ACHN (cell line): Measurements from ENCODE around the gene NCKAP5.

Source experiments
- DNase-seq: peaks from one replicate; pipeline ENCODE4 v3.0.0-alpha.2; 2015
- in situ Hi-C: cut with HindIII; loops from 2 replicates; pipeline ENCODE4 v1.10.0; 2017; ENCODE audit warnings: low sequenced_read_pairs, low pct_ligation_motif_present, low pct_unique_long_range_greater_than_20kb

NCKAP5 gene

GRCh38 chr2:132951008-132951714, 617.1 kb downstream of the NCKAP5 start:
- in situ Hi-C loops, result no loop called here
- DNase-seq, result no peak

DNA sequence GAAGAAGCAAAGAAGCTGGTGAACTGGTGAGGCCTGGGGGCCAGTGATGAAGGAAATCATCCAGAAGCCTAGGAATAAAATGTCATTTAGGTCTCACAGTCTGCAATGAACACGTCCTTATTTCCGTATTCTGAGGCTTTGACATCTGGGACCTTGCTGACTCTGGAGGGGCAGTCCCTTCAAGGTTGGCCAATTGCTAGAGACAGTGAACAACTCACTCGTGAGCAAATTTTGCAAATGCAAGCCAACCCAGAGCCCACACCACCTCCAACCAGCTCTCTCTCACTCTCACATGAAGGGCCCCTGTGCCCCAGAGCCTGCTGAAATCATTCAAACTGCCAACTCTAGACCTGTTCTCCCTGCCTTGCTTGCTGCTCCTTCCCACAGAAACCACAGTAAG, 619.2 kb downstream of the NCKAP5 start:
- in situ Hi-C loops, result no loop called here
- no peak for DNase-seq

- in situ Hi-C loops, result no loop called here
These were observed 620.1 kb downstream of the NCKAP5 start for GRCh38 chr2:132948211-132948610.

GRCh38 chr2:132943829-132944228, 624.4 kb downstream of the NCKAP5 start:
- in situ Hi-C loops, result no loop called here
- no peak for DNase-seq

More at GRCh38 chr2:132948211-132948610, 620.1 kb downstream of the NCKAP5 start:
- no peak for DNase-seq

GRCh38 chr2:132941296-132942020, 626.8 kb downstream of the NCKAP5 start:
- in situ Hi-C loops, result no loop called here
- DNase-seq, result no peak

DNA sequence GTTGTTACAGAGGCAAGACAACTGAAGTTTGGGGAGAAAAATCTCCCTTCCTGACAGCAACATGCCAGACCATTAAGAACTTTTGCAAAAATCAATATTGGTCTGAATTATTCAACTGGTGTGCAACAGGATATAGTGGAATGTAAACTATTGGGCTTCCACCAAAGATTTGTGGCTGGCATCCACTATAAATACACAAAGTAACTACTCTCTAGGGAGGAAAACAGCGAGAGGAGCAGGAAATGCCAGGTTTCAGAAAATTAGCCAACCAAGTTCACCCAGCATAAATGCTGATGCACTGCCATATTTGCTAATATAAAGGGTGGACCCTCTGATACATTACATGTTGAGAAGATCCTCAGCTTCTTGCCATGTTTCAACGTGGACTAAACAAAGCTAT, 630.6 kb downstream of the NCKAP5 start:
- in situ Hi-C loops, result no loop called here
- DNase-seq, result no peak

DNA sequence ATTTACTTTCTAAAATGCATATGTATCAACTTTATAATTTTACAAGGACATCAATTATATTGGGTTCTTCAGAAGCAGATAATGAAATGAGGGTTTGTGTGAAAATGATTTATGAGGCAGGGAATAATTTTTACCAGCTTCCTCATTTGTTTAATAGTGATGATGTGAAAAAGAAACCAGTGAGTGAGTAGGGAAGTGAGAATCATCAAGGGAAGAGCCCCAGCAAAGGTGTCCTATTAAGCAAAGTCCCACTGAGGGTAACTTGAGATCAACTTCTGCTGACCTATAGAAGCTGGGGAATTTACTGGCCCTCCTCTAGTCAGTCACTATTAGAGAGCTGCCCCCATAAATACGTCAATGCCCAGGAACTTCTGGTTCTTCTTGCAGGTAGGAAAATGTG, 631.5 kb downstream of the NCKAP5 start:
- in situ Hi-C loops, result no loop called here
- no peak for DNase-seq

- DNase-seq, result no peak
These were observed 632.0 kb downstream of the NCKAP5 start for GRCh38 chr2:132936261-132936660.

DNA sequence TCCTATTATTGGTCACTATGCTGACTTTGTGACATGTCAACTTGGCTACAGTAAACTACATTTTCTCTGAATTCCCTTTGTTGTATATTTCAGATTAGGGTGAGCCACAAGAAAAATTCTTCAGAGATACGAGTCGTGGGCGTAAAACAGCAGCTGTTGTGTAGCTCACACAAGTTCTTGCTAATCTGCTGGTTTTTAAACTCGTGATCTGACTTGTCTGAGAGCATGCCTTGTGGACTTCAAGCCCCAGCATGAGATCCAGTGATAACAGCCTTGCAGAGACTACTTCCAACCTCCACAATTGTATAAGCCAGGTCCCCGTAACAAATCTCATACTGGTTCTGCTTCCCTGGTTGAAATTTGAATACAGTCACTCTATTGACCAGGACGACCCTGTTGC, 638.5 kb downstream of the NCKAP5 start:
- in situ Hi-C loops, result no loop called here

More at GRCh38 chr2:132936261-132936660, 632.0 kb downstream of the NCKAP5 start:
- in situ Hi-C loops, result no loop called here

DNA sequence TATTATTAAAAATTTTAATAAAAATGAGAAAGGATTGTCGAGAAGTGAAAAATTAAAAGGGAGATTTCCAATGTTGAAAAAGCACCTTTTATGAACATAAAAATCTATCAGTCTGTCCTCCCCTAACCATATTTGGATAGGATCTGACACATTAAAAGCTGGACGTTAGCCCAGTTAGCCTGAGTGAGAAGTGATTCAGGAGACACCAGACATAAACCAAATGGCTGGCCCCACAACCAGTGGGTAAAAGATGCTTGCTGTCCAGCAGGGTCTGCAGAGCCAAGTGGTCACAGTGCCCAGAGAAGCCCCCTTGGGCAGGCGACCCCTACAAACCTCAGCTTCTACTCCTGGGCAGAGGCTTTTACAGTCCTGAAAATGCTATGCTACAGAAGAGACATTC, 644.5 kb downstream of the NCKAP5 start:
- in situ Hi-C loops, result no loop called here
- no peak for DNase-seq

More for the DNA sequence above, 638.5 kb downstream of the NCKAP5 start:
- no peak for DNase-seq

DNA sequence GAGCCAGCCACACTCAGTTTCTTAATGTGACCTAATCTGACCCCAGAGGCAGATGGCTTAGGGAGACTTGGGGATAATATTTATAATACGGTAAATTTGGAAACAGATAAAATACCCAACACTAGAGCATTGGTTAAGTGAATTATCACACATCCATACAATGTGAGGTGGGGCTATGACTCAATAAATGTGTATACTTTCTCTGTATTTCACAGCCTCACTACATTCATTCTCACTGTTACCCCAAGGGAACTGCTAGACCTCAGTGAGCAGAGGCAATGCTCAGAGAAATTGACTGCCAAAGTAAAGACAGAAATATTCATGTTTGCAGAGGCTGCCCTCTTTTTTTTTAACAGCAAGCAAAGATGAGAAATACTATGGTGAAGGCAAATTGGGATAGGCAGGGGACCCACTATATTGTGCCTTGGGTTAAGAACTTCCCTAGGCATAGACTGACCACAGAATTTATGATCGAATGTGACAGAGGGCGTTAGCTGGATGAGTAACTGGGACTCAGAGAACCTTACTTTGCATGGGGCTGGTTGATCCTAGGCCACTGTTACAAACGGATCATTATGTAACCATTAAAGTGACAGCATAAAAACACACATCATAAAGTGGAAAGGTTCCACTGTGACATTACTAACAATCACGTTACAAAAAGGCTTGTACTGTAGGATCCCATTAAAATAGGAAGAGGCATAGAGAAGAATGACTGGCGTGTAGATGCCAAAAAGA, 652.3 kb downstream of the NCKAP5 start:
- in situ Hi-C loops, result no loop called here

GRCh38 chr2:132911726-132912724, 656.2 kb downstream of the NCKAP5 start:
- in situ Hi-C loops, result no loop called here

More for the DNA sequence above, 652.3 kb downstream of the NCKAP5 start:
- DNase-seq, result no peak

DNA sequence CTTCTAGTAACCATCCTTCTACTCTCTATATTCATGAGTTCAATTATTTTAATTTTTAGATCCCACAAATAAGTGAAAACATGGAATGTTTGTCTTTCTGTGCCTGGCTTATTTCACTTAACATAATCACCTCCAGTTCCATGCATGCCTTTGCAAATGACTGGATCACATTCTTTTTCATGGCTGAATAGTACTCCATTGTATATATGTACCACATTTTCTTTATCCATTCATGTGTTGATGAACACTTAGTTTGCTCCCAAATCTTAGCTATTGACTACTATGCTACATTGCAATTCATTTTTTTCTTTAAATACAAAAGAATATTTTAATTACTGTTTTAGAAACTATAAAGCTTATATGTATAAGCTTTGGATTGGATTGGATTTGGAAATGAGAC, 657.8 kb downstream of the NCKAP5 start:
- in situ Hi-C loops, result no loop called here
- no peak for DNase-seq

More at GRCh38 chr2:132911726-132912724, 656.2 kb downstream of the NCKAP5 start:
- DNase-seq, result no peak

GRCh38 chr2:132909427-132909826, 658.8 kb downstream of the NCKAP5 start:
- DNase-seq, result no peak
- in situ Hi-C loops, result no loop called here

GRCh38 chr2:132904142-132904842, 664.0 kb downstream of the NCKAP5 start:
- no peak for DNase-seq
- in situ Hi-C loops, result no loop called here

GRCh38 chr2:132902626-132903025, 665.6 kb downstream of the NCKAP5 start:
- DNase-seq, result no peak

DNA sequence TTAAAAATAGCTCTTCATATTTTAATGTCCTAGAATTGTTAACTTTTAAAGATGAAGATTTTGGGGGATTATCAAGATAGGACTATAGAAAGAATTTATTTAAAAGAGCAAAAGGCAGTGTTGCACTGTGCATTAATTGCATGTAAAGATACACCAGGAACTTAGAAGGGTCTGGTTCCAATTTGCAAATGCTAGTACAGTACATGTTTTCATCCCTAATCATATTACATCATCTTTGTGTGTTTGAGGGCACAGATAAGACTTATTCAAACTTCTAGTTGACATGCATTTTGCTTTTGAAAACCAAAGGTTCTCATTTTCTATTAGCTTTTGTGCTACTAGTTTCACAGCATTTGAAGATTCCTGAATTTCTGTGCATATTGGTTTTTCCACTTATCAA, 666.6 kb downstream of the NCKAP5 start:
- no peak for DNase-seq
- in situ Hi-C loops, result no loop called here

More at GRCh38 chr2:132902626-132903025, 665.6 kb downstream of the NCKAP5 start:
- in situ Hi-C loops, result no loop called here

DNA sequence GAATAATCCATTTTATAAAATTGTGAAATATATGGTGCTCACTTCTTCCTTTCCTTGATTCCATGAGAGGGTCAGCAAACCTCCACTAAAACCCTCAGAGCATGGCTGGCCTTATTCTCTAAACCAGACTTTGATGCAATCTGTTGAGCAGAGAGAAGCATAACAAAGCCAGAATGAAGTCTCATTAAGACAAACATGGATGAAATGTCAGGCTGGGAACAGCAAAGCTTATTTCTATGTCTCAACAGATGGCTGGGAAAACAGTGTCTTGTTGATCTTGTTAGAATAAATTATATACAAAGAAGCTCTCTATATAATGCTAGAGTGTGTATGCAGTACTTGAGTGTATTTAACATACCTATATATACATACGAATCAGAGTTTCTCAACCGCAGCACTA, 671.2 kb downstream of the NCKAP5 start:
- in situ Hi-C loops, result no loop called here
- DNase-seq, result no peak
